Measurements from ENCODE around the gene NEXMIF. TPM values are rescaled to one million over a fixed set of nuclear protein-coding genes. Genes with fewer than 3 reads are reported as not detected.

NEXMIF gene
- total RNA-seq = under 0.01 and 0.09 TPM in 2 replicates

DNA sequence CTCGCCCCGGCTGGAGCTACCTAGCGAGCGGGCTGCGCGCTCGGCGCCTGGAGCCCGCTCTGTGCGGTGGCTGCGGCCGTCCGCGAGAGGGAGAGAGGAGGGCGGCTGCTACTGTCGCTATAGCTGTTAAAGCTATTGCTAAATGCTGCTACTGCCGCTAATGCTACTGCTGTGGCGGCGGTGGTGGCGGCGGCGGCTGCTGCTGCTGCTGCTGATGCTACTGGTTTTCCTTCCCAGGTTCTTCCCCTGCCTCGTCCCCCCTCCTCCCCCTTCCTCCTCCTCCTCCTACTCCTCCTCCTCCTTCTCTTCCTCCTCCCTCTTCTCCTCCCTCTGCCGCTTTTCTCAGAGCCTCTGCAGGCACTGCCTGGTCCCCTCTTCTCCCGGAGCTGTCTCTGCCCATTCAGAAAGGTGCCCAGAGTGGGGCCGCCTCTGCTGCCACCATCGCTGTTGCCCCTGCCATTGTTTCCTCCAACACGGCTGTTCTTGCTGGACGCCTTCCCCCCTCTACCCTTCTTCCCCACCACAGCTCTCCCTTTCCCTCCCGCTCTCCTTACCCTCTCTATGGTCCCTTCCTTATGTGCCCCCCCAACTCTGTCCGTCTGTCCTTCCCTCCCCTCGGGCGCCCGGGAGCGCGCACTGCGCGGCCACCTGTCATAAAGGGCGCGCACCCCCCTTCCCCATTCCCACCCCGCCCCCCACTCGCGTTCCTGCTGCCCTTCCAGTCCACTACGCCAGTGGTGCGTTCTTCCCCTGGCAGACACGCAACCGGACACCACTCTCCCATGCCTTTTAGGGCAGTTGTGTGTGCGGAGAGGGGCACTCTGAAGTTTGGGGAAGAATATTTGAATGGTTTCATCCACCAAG is at the start of gene NEXMIF:
Gene NEXMIF (minus strand): TSS at position 228 of the 864 bp plus-strand sequence.

Other genes with a start within 250 kb of the NEXMIF start
- 18.5 and 19.3 TPM in 2 replicates for gene ABCB7, start 230.8 kb upstream of the NEXMIF start, total RNA-seq

All from smooth muscle cell of bladder (primary cell).